Pancreas (tissue), 10 donors: ENCODE results near the gene TSHR. TPM values are rescaled to one million over a fixed set of nuclear protein-coding genes. Genes with fewer than 3 reads are reported as not detected.
A peak's percentile ranks its signal among the peaks of the same experiment; 100 is the strongest.

ENCODE experiments used
- ATAC-seq, 4 donors: fragments of 200-7000 bp; cut with Tn5 transposase; one replicate each; pipeline versions ENCODE4 v1.8.0 to v1.9.1; 2020; ENCODE audit warnings: mild to moderate bottlenecking in 4 of 4, moderate library complexity in 4 of 4
- DNase-seq, 6 donors: peaks; one replicate each; pipeline ENCODE4 v3.0.0-alpha.2; 2020
- FAIRE-seq: peaks from 2 replicates; lab custom pipeline; 2012; peaks lifted over from hg19 to GRCh38; lab: Jason Lieb, UNC
- H3K27ac ChIP-seq, 4 donors: fragments of 200-600 bp; sonication (generic); 1 replicate in 3 of 4; 2 replicates in 1 of 4; pipeline versions ENCODE4 v1.5.0 to v1.8.0; 2020
- H3K27me3 ChIP-seq, 4 donors: fragments of 200-600 bp; one replicate each; pipeline ENCODE4 v1.8.0; 2021
- H3K36me3 ChIP-seq, 3 donors: fragments of 200-600 bp; sonication (generic) in 1 of 3; one replicate each; pipeline versions ENCODE4 v1.5.0 to v1.8.0; 2020 to 2021
- H3K4me1 ChIP-seq, 3 donors: fragments of 200-600 bp; one replicate each; pipeline ENCODE4 v1.8.0; 2021
- H3K4me3 ChIP-seq, 4 donors: fragments of 200-600 bp; sonication (generic) in 2 of 4; one replicate each; pipeline versions ENCODE4 v1.5.0 to v1.8.0; 2020 to 2021
- H3K9me3 ChIP-seq, 4 donors: fragments of 200-600 bp; one replicate each; pipeline ENCODE4 v1.8.0; 2021
- whole genome bisulfite sequencing, 2 donors: extraction: QIAGEN DNeasy Blood & Tissue Kit; methylation state at CpG; one replicate each; pipeline ENCODE4 v1.1.7; 2013; 5-methylcytosine and 5-hydroxymethylcytosine counted together
- intact Hi-C, 3 donors: fragments of 100-400 bp; cut with DNase I; formaldehyde crosslinking; loops; one replicate each; pipeline versions ENCODE4 v1.11.1 to v1.14.2; 2022
- polyA plus RNA-seq, 2 donors: library from polyadenylated mRNA; stranded (reverse); fragments of 200-250 nt; gene quantifications; one replicate each; pipeline ENCODE4 v1.2.3, GENCODE V29; 2013
- total RNA-seq, 6 donors: library from RNA; stranded (reverse); fragmentation: NEBNext Ultra II Directional in 4 of 6; extraction: Animal tissue kit (Norgen Biotek cat#: 25700) in 4 of 6; gene quantifications; one replicate each; pipeline versions ENCODE4 v1.2.1 to v1.2.4, GENCODE V29; 2021 to 2023
- TF ChIP-seq, protein P1 (sequence below), 4 donors: fragments of 200-600 bp; sonication (generic) in 3 of 4; IDR thresholded peaks; one replicate each; pipeline versions ENCODE4 v1.5.0 to v1.8.0; 2021; ENCODE audit warnings: antibody characterized with exemption in 4 of 4
- donor health status: healthy with polysubstance abuse.
- donor health status: DM: no; HTN: no; CAD: no; lungs with moderate emphysema.
- donor health status: DM: no; HTN: no; CAD: no.
- donor health status: control.
- donor health status: control.
- donor health status: Bipolar disorder and iron deficiency.
- donor health status: DM: yes; HTN: yes; CAD: no.
- donor health status: DM: no; HTN: no; CAD: no.
- donor health status: DM: no; HTN: no; CAD: no.
- donor health status: DM: yes; HTN: yes; CAD: no.

Gene TSHR
- total and polyA plus RNA-seq, 8 donors: 0.22 to 0.41 (median 0.29) TPM; not detected in 4

DNA sequence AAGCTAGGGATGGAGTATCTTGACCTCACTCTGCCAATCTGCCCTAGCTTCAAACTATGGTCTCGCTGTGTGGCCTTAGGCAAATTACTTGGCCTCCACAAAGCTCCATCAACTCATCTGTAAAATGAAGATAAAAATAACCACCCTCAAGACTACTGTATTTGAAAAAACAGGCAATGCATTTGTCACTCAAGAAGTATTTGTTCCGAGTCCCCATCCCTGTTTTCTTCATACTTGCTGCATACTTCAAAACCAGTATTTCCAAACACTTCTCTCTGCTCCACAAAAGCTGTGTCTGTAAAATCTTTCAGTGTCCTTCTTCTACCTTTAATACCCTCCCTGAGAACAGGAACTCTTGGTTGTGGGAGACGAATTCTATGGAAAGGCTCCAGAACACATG, 217.5 kb downstream of the TSHR start:
- no peak for ATAC-seq
- Histone ChIP-seq H3K27ac (no peak overlapping the region), H3K4me3 (no peak overlapping the region)

GRCh38 chr14:81176241-81176640, 220.8 kb downstream of the TSHR start:
- no peaks in the 10 kb centered on the region for H3K27me3 ChIP-seq
- H3K9me3 ChIP-seq: no peaks in the 10 kb centered on the region
- intact Hi-C loops: no loop called here
- peak; percentile 78 for FAIRE-seq
- H3K4me3 ChIP-seq: no peak overlapping the region
- TF ChIP-seq, protein P1, sequence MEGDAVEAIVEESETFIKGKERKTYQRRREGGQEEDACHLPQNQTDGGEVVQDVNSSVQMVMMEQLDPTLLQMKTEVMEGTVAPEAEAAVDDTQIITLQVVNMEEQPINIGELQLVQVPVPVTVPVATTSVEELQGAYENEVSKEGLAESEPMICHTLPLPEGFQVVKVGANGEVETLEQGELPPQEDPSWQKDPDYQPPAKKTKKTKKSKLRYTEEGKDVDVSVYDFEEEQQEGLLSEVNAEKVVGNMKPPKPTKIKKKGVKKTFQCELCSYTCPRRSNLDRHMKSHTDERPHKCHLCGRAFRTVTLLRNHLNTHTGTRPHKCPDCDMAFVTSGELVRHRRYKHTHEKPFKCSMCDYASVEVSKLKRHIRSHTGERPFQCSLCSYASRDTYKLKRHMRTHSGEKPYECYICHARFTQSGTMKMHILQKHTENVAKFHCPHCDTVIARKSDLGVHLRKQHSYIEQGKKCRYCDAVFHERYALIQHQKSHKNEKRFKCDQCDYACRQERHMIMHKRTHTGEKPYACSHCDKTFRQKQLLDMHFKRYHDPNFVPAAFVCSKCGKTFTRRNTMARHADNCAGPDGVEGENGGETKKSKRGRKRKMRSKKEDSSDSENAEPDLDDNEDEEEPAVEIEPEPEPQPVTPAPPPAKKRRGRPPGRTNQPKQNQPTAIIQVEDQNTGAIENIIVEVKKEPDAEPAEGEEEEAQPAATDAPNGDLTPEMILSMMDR (IDR thresholded peaks at IDR 0.05): no peak
- H3K36me3 ChIP-seq: peaks cover 0 to 6% (median 0%) of the 10 kb centered on the region in 3 donors
- peak in 1 of 6 donors; percentile 38 for DNase-seq
- peak in 3 of 4 donors; percentile 46 to 73 (median 65) for ATAC-seq
- H3K4me1 ChIP-seq: peaks cover 8 to 15% (median 12%) of the 10 kb centered on the region in 3 donors
- peak overlapping the region in 1 of 4 donors; percentile 38 for H3K27ac ChIP-seq
- WGBS, 2 donors: 89 to 95% methylated on average over 3 of the region's 3 CpGs

More for the DNA sequence above, 217.5 kb downstream of the TSHR start:
- 77 to 82% methylated on average over 3 of the region's 3 CpGs for WGBS, 2 donors
- FAIRE-seq: no peak
- no peak for DNase-seq
- intact Hi-C loops: loop anchor here in 1 of 3 donors (5.0 kb wide), 1 partner anchor 176 kb away; no protein-coding TSS in a partner anchor
- Histone ChIP-seq H3K36me3 (no peaks in the 10 kb centered on the region), H3K4me1 (peaks cover 11 to 21% (median 12%) of the 10 kb centered on the region in 3 donors), H3K27me3 (no peaks in the 10 kb centered on the region), H3K9me3 (no peaks in the 10 kb centered on the region)
- TF ChIP-seq, protein P1 (IDR thresholded peaks at IDR 0.05): no peak

DNA sequence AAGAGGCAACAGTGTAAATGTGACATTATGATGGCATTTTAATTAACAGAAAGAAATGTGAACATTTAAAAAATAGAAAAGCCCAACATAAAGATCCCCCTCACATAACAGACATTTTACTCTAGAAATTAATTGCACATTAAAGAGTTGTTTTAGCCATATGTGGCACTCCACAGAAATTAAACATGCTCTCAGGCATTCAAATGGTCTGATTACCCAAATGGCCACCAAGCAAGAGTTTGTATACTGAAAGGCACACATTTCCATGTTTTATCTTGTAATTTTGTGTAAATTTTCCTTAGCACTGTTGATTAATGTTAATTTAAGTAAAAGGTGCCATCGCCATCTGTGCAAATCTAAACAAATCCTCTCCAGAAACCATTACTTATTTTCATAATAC, 221.8 kb downstream of the TSHR start:
- H3K27me3 ChIP-seq: no peaks in the 10 kb centered on the region
- FAIRE-seq (no peak), DNase-seq (no peak), ATAC-seq (peak in 1 of 4 donors; percentile 25)
- 83 to 85% methylated on average over 1 of the region's 1 CpG for WGBS, 2 donors
- H3K4me1 ChIP-seq: peaks cover 10 to 15% (median 12%) of the 10 kb centered on the region in 3 donors
- H3K27ac ChIP-seq: peak overlapping the region in 2 of 4 donors; percentile 25 to 38
- no peaks in the 10 kb centered on the region for H3K9me3 ChIP-seq
- intact Hi-C loops: no loop called here
- TF ChIP-seq, protein P1 (IDR thresholded peaks at IDR 0.05): no peak
- H3K36me3 ChIP-seq: peaks cover 0 to 6% (median 0%) of the 10 kb centered on the region in 3 donors
- peak overlapping the region in 2 of 4 donors; percentile 3 to 9 for H3K4me3 ChIP-seq

GRCh38 chr14:81178063-81178462, 222.6 kb downstream of the TSHR start:
- Histone ChIP-seq H3K4me3 (no peak overlapping the region), H3K9me3 (no peaks in the 10 kb centered on the region), H3K36me3 (peaks cover 0 to 6% (median 0%) of the 10 kb centered on the region in 3 donors), H3K27ac (peak overlapping the region in 1 of 4 donors; percentile 25), H3K4me1 (peaks cover 12 to 15% (median 13%) of the 10 kb centered on the region in 3 donors), H3K27me3 (no peaks in the 10 kb centered on the region)
- no peak for FAIRE-seq
- no peak for DNase-seq
- ATAC-seq: peak in 3 of 4 donors; percentile 17 to 60 (median 49)
- TF ChIP-seq, protein P1 (IDR thresholded peaks at IDR 0.05): no peak
- intact Hi-C loops: no loop called here

DNA sequence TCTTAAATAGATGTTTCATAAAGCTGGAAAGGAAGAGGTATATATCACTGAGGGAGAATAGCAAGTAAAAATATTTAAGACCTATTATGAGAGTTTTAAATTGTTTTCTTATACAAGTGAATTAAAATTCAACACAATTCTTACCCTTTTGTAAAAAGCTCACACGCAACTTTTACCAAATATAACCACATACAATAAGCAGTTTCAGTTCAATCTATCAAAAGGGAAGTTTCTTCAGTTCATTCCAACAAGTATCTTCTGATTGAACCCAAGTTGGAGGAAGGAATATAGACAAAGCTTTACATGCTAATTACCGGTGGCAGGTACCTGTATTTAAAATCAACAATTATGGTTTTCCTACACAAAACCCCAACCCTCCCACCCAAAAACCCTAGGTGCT, 224.2 kb downstream of the TSHR start:
- peak; percentile 43 for FAIRE-seq
- intact Hi-C loops: no loop called here
- no peak overlapping the region for H3K27ac ChIP-seq

More for the DNA sequence above, 224.2 kb downstream of the TSHR start:
- no peak overlapping the region for H3K4me3 ChIP-seq
- no peaks in the 10 kb centered on the region for H3K9me3 ChIP-seq
- 91 to 93% methylated on average over 2 of the region's 2 CpGs for WGBS, 2 donors
- peaks cover 0 to 9% (median 0%) of the 10 kb centered on the region in 3 donors for H3K36me3 ChIP-seq
- DNase-seq: no peak
- TF ChIP-seq, protein P1 (IDR thresholded peaks at IDR 0.05): no peak
- no peak for ATAC-seq
- H3K27me3 ChIP-seq: no peaks in the 10 kb centered on the region
- H3K4me1 ChIP-seq: peaks cover 12 to 15% (median 13%) of the 10 kb centered on the region in 3 donors
